Kidney (tissue), 14 donors: ENCODE results near the gene KRT78. TPM values are rescaled to one million over a fixed set of nuclear protein-coding genes. Genes with fewer than 3 reads are reported as not detected.

Experiments
- DNase-seq, 5 donors: peaks; one replicate each; pipeline ENCODE4 v3.0.0-alpha.2; 2013 to 2020
- FAIRE-seq: peaks from 2 replicates; lab custom pipeline; 2012; peaks lifted over from hg19 to GRCh38; lab: Jason Lieb, UNC
- H3K27ac ChIP-seq, 2 donors: one replicate each; pipeline ENCODE4 v1.7.0; 2013; ENCODE audit warnings: low read depth in 2 of 2, low read length in 2 of 2, inconsistent platforms in 1 of 2
- H3K27me3 ChIP-seq: one replicate; pipeline ENCODE4 v1.7.1; 2013; ENCODE audit warnings: low read length, inconsistent platforms; ENCODE audit not compliant: control insufficient read depth, insufficient read depth
- H3K36me3 ChIP-seq, 3 donors: one replicate each; pipeline versions ENCODE4 v1.7.0 to v1.7.1; 2013; ENCODE audit warnings: low read length in 3 of 3, control low read depth in 1 of 3, inconsistent platforms in 1 of 3; ENCODE audit not compliant: insufficient read depth in 3 of 3, control insufficient read depth in 2 of 3
- H3K4me1 ChIP-seq, 3 donors: one replicate each; pipeline versions ENCODE4 v1.7.0 to v1.7.1; 2013; ENCODE audit warnings: low read length in 3 of 3, inconsistent platforms in 1 of 3, low read depth in 1 of 3; ENCODE audit not compliant: control insufficient read depth in 2 of 3, insufficient read depth in 2 of 3
- H3K4me3 ChIP-seq, 3 donors: one replicate each; pipeline versions ENCODE4 v1.7.0 to v1.8.1; 2013; ENCODE audit warnings: low read length in 3 of 3, control low read depth in 1 of 3, inconsistent platforms in 1 of 3
- H3K9ac ChIP-seq, 3 donors: one replicate each; pipeline versions ENCODE4 v1.7.0 to v1.7.1; 2013; ENCODE audit warnings: low read length in 3 of 3, control low read depth in 1 of 3, inconsistent platforms in 1 of 3
- H3K9me3 ChIP-seq, 3 donors: one replicate each; pipeline versions ENCODE4 v1.7.0 to v1.7.1; 2013; ENCODE audit warnings: low read length in 3 of 3, control low read depth in 1 of 3, inconsistent platforms in 1 of 3; ENCODE audit not compliant: control insufficient read depth in 2 of 3, insufficient read depth in 1 of 3
- intact Hi-C: fragments of 100-400 bp; cut with DNase I; formaldehyde crosslinking; loops from one replicate; pipeline ENCODE4 v1.11.1; 2022
- polyA plus RNA-seq: library from polyadenylated mRNA; stranded (reverse); fragments of 350-450 nt; fragmentation: Illumina TruSeq; extraction: RNeasy Lipid Tissue Mini Kit (QIAGEN cat#74804); gene quantifications from one replicate; pipeline ENCODE4 v1.2.3, GENCODE V29; 2014; ENCODE audit warnings: low read depth, low replicate concordance; ENCODE audit not compliant: insufficient read depth
- total RNA-seq: library from RNA; stranded (reverse); fragmentation: NEBNext Ultra II Directional; extraction: Animal tissue kit (Norgen Biotek cat#: 25700); gene quantifications from one replicate; pipeline ENCODE4 v1.2.1, GENCODE V29; 2021
- TF ChIP-seq, protein P1 (sequence below): IDR thresholded peaks from 3 replicates; pipeline ENCODE4 v1.5.1; 2012; ENCODE audit warnings: mild to moderate bottlenecking, moderate library complexity, borderline replicate concordance; ENCODE audit not compliant: insufficient read depth; ENCODE audit errors: extremely low read depth
- donor health status: control.
- donor health status: control.
- donor health status: control.
- donor health status: control.
- donor health status: control.
- donor health status: DM: yes; HTN: yes; CAD: no.
- donor health status: Normal renal cell carcinoma (clear cell type).

The KRT78 gene
- total and polyA plus RNA-seq, 2 donors from 2014 or later: not detected

DNA sequence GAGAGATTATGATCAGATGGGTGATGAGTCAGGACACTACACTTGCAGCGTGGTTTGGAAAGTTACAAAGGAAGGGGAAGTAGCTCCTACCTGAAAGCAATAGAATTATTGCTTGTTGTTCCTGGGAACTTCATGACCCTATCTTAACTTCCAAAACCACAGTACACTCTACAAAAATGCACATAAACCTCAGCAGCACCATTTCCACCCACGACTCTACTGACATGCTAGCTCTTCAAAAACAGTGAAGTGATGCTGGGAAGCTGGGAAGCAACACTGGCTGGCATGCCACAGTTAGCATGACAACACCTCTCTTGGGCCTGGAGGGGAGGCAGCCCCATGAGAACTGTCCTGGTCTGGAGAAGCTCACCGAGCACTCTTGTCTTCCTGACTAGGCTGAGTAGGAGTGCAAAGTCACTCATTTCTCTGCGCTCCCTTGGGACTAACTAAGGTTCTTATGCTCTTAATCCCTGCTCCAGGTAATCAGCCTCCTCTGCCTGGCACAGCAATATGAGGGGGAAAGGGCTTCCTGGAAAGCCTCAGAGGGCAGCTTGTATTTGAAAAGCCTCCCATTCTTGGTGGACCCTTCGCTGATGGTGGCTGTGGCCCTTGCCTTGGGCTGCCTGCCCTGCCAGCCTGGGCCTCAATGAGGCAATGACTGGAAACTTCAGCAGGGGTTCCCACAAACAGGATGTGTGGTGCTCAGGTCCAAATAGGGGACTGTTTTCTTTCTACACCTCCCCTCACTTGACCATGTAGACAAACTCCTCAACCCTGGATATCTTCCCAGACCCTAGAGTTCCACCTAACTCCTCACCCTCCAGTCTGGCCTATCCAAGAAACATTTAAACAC is 54.1 kb downstream of the KRT78 start:
- DNase-seq: no peak
- TF ChIP-seq, protein P1, sequence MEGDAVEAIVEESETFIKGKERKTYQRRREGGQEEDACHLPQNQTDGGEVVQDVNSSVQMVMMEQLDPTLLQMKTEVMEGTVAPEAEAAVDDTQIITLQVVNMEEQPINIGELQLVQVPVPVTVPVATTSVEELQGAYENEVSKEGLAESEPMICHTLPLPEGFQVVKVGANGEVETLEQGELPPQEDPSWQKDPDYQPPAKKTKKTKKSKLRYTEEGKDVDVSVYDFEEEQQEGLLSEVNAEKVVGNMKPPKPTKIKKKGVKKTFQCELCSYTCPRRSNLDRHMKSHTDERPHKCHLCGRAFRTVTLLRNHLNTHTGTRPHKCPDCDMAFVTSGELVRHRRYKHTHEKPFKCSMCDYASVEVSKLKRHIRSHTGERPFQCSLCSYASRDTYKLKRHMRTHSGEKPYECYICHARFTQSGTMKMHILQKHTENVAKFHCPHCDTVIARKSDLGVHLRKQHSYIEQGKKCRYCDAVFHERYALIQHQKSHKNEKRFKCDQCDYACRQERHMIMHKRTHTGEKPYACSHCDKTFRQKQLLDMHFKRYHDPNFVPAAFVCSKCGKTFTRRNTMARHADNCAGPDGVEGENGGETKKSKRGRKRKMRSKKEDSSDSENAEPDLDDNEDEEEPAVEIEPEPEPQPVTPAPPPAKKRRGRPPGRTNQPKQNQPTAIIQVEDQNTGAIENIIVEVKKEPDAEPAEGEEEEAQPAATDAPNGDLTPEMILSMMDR: no peak

DNA sequence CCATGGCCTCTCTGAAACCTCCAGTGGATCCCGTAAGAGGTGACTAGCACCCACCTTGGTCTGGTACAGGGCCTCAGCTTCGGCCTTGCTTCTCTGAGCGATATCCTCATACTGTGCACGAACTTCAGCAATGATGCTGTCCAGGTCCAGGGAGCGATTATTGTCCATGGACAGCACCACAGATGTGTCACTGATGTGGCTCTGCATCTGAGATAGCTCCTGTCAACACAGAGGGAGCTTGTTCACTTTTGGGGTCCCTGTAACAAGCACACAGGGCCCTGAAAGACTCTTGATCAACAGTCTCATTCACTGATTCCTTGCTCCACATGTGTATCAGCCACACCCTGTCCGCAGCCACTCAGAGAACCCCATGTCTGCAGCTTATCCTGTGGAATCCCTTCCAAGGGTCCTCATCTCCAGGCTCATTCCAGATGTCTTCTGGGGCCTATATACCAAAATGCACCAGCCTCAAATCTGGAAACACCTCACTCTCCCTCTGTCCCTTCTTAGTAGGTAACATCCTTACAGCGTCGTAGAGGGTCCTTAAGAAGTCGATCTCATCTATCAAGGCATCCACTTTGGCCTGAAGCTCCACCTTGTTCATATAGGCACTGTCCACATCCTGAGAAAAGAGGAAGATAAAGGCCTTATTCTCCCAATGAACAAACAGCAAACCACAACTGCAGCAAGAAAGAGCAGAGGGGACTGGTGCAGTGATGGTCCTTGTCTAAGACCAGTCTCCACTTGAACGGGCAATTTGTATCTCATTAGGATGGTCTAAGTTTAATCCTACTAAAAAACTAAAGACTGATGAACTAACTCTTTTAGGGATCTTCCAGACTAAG is 56.4 kb downstream of the KRT78 start:
- Histone ChIP-seq H3K27ac (no peak overlapping the region), H3K4me1 (peaks cover 0 to 2% (median 0%) of the 10 kb centered on the region in 3 donors), H3K27me3 (no peaks in the 10 kb centered on the region), H3K4me3 (no peak overlapping the region), H3K9me3 (no peaks in the 10 kb centered on the region), H3K36me3 (no peaks in the 10 kb centered on the region), H3K9ac (no peak overlapping the region)
- TF ChIP-seq, protein P1: no peak
- DNase-seq: no peak
- intact Hi-C loops: no loop called here
- FAIRE-seq: no peak

More for the DNA sequence above, 54.1 kb downstream of the KRT78 start:
- no peak for FAIRE-seq
- intact Hi-C loops: no loop called here
- Histone ChIP-seq H3K4me3 (no peak overlapping the region), H3K9me3 (no peaks in the 10 kb centered on the region), H3K36me3 (no peaks in the 10 kb centered on the region), H3K4me1 (peaks cover 0 to 2% (median 0%) of the 10 kb centered on the region in 3 donors), H3K9ac (no peak overlapping the region), H3K27me3 (no peaks in the 10 kb centered on the region), H3K27ac (no peak overlapping the region)

DNA sequence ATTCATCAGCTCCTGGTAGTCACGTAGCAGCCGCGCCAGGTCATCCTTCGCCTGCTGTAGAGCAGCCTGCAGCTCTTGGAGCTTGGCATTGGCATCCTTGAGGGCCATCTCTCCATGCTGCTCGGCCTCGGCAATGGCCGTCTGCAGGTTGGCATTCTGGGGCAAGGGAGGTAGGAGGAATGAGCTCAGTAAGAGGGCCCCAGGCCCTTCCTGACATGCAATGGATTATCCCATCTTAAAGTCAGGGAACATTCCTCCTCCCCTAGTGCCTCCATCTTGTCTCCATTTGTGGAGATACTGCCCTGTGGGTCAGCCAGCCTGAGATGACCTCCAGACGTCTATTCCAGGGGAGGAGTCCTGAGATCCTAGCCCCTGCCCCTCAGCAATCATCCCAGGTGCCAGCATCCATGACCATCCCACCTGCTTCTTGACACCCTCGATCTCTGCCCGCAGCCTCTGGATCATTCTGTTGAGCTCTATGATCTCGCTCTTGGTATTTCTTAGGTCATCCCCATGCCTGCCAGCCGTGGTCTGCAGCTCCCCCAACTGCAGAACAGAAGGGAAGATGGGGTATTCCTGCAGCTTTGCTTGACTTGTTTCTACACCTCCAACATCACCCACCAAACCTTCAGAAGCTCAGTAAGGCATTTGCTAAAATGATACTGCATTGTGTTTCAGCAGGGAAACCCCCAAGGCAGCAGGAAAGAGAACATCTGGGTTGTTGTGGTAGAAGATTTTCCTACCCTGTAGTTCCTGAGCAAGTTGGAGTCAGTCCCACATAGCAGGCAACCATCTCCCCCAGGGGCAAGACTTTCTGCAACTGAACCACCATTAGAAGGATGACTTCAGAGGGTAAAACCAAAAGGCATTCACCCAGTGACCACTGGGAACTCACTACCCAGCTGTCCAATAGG is 57.3 kb downstream of the KRT78 start:
- DNase-seq: no peak
- Histone ChIP-seq H3K9me3 (no peaks in the 10 kb centered on the region), H3K4me1 (peaks cover 0 to 2% (median 0%) of the 10 kb centered on the region in 3 donors), H3K36me3 (no peaks in the 10 kb centered on the region), H3K9ac (no peak overlapping the region), H3K27ac (no peak overlapping the region), H3K27me3 (no peaks in the 10 kb centered on the region), H3K4me3 (no peak overlapping the region)
- intact Hi-C loops: no loop called here
- TF ChIP-seq, protein P1: no peak
- FAIRE-seq: no peak
